Osteocyte (in vitro differentiated cells): ENCODE measurements around the gene LPXN. TPM values are rescaled to one million over a fixed set of nuclear protein-coding genes. Genes with fewer than 3 reads are reported as not detected.

Source experiments
- DNase-seq: peaks from one replicate; pipeline ENCODE4 v3.0.0; 2021; ENCODE audit warnings: mixed read lengths; ENCODE audit not compliant: unreplicated experiment; ENCODE audit errors: extremely low spot score
- H3K27ac Mint-ChIP-seq: one replicate; pipeline ENCODE4 v1.8.0; 2021; ENCODE audit warnings: mild to moderate bottlenecking, mixed read lengths; ENCODE audit not compliant: unreplicated experiment
- H3K27me3 Mint-ChIP-seq: one replicate; pipeline ENCODE4 v1.8.0; 2021; ENCODE audit warnings: mixed read lengths; ENCODE audit not compliant: unreplicated experiment
- H3K36me3 Mint-ChIP-seq: one replicate; pipeline ENCODE4 v1.8.0; 2021; ENCODE audit warnings: mixed read lengths; ENCODE audit not compliant: unreplicated experiment
- H3K4me1 Mint-ChIP-seq: one replicate; pipeline ENCODE4 v1.8.0; 2021; ENCODE audit warnings: mixed read lengths; ENCODE audit not compliant: unreplicated experiment
- H3K4me3 Mint-ChIP-seq: one replicate; pipeline ENCODE4 v1.8.0; 2021; ENCODE audit warnings: mild to moderate bottlenecking, moderate library complexity, mixed read lengths; ENCODE audit not compliant: unreplicated experiment
- H3K9me3 Mint-ChIP-seq: one replicate; pipeline ENCODE4 v1.8.0; 2021; ENCODE audit warnings: mixed read lengths; ENCODE audit not compliant: unreplicated experiment
- long read RNA-seq: library from polyadenylated mRNA; unstranded; transcript quantifications from one replicate; pipeline ENCODE4 v2.0.0, GENCODE V29; 2021
- total RNA-seq: library from RNA; stranded (reverse); gene quantifications from 2 replicates; pipeline ENCODE4 v1.2.1, GENCODE V29; 2021
- TF ChIP-seq, protein P1 (sequence below): fragments of 200-600 bp; sonication (generic); IDR thresholded peaks from 2 replicates; pipeline ENCODE4 v1.5.0; 2021; ENCODE audit warnings: antibody characterized with exemption, mild to moderate bottlenecking, moderate library complexity

The LPXN gene
- 6.2 and 7.3 TPM in 2 replicates for total RNA-seq
- long read RNA-seq, transcript LPXN-203 (9 exons, 1,879 nt): major isoform, 10 of 31 reads
- long read RNA-seq, partial matches to known transcripts: 0 of 31 reads
- long read RNA-seq, other reads (novel, unspliced or antisense): 19 of 31 reads

DNA sequence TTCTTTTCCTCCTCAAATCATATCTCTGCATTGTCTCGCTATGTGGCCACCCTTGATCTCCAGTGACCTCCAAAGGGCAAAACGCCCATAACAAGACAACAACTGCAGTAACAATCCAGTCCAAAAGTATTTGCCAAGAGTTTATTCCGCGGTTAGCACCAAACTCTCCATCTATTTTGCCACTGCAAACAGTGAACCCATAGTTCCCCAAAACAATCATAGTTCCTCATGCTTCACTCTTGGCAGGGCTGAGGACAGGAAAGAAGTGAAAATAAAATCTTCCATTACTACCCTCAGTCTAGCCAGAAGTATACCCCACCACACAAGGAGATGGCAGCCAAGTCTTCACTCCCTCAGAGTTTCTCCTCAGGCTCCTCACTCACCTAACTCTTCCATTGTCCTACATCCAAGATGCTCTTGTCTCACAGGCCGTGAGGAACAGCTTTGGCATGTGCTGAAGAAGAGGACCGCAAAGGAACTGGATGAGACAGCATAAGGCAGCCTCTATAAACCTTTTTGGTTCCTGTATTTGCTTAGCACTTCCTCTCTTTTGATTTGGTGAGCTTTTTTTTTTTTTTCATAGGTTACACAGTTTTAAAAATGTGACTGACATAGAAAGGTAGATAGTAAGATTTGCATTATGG is at the start of gene LPXN:
Gene LPXN (minus strand): TSS at position 480 of the 644 bp plus-strand sequence. CDS start 84 bp downstream, at position 396.
- Mint-ChIP-seq H3K27ac (peak within 1 kb of the TSS; percentile 99), H3K36me3 (peaks cover under 1% of the 10 kb centered on the region), H3K9me3 (no peaks in the 10 kb centered on the region), H3K4me1 (peaks cover 32% of the 10 kb centered on the region), H3K27me3 (no peaks in the 10 kb centered on the region), H3K4me3 (no peak within 1 kb of the TSS)
- TF ChIP-seq, protein P1, sequence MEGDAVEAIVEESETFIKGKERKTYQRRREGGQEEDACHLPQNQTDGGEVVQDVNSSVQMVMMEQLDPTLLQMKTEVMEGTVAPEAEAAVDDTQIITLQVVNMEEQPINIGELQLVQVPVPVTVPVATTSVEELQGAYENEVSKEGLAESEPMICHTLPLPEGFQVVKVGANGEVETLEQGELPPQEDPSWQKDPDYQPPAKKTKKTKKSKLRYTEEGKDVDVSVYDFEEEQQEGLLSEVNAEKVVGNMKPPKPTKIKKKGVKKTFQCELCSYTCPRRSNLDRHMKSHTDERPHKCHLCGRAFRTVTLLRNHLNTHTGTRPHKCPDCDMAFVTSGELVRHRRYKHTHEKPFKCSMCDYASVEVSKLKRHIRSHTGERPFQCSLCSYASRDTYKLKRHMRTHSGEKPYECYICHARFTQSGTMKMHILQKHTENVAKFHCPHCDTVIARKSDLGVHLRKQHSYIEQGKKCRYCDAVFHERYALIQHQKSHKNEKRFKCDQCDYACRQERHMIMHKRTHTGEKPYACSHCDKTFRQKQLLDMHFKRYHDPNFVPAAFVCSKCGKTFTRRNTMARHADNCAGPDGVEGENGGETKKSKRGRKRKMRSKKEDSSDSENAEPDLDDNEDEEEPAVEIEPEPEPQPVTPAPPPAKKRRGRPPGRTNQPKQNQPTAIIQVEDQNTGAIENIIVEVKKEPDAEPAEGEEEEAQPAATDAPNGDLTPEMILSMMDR: no peak
- DNase-seq: no peak

- Mint-ChIP-seq H3K4me1 (peaks cover 22% of the 10 kb centered on the region), H3K27ac (no peak overlapping the region), H3K36me3 (peaks cover 43% of the 10 kb centered on the region), H3K4me3 (no peak overlapping the region), H3K9me3 (no peaks in the 10 kb centered on the region), H3K27me3 (no peaks in the 10 kb centered on the region)
- TF ChIP-seq, protein P1: no peak
- no peak for DNase-seq
Observed at GRCh38 chr11:58625086-58625485, 49.4 kb upstream of the LPXN start.

DNA sequence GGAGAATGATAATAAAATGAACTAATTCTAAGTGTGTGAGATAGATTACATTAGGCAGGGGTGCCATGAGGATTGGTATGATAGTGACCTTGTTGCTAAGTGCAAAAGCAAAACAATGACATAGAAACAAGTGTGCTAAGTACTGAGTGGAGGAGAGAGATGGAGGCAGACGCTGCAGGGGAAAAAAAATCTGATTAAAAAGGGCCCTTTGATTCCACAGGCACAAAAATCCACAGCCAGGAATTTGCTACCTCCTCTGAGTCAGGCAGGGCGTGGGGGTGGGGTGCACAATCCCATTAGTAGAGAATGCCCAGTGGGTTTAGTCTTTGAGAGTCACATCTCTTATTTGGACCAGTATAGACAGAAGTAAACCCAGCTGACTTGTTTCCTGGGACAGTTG is 46.7 kb upstream of the LPXN start, which contains the start of gene CNTF:
Gene CNTF (plus strand): TSS at position 322 of the 400 bp plus-strand sequence. CDS start 88 bp downstream, outside the sequence.
- peak within 1 kb of the TSS; percentile 12 for H3K27ac Mint-ChIP-seq
- TF ChIP-seq, protein P1: no peak
- H3K4me1 Mint-ChIP-seq: peaks cover 16% of the 10 kb centered on the region
- H3K27me3 Mint-ChIP-seq: no peaks in the 10 kb centered on the region
- no peak for DNase-seq
- H3K36me3 Mint-ChIP-seq: peaks cover 62% of the 10 kb centered on the region
- H3K9me3 Mint-ChIP-seq: no peaks in the 10 kb centered on the region
- H3K4me3 Mint-ChIP-seq: no peak within 1 kb of the TSS

GRCh38 chr11:58621586-58622262 is 46.1 kb upstream of the LPXN start:
- Mint-ChIP-seq H3K27me3 (no peaks in the 10 kb centered on the region), H3K9me3 (no peaks in the 10 kb centered on the region), H3K27ac (peak overlapping the region; percentile 12), H3K4me3 (no peak overlapping the region), H3K36me3 (peaks cover 66% of the 10 kb centered on the region), H3K4me1 (peaks cover 10% of the 10 kb centered on the region)
- TF ChIP-seq, protein P1: no peak
- no peak for DNase-seq

GRCh38 chr11:58617976-58618557 is 42.4 kb upstream of the LPXN start:
- H3K4me3 Mint-ChIP-seq: no peak overlapping the region
- H3K9me3 Mint-ChIP-seq: no peaks in the 10 kb centered on the region
- no peaks in the 10 kb centered on the region for H3K27me3 Mint-ChIP-seq
- peaks cover 69% of the 10 kb centered on the region for H3K36me3 Mint-ChIP-seq
- no peak overlapping the region for H3K27ac Mint-ChIP-seq
- no peak for DNase-seq
- TF ChIP-seq, protein P1: no peak
- H3K4me1 Mint-ChIP-seq: peaks cover 6% of the 10 kb centered on the region
